Testis (tissue), 2 donors: ENCODE measurements around the gene BUD31.

Experiments
- POLR2A ChIP-seq: fragments of 450-650 bp; IDR thresholded peaks from one replicate; pipeline ENCODE4 v1.6.1; 2017; ENCODE audit warnings: antibody characterized with exemption, mild to moderate bottlenecking, moderate library complexity
- TF ChIP-seq, protein P1 (sequence below), 3 experiments: fragments of 450-650 bp in 2 of 3; fragments of 200-600 bp in 1 of 3; sonication (generic) in 1 of 3; IDR thresholded peaks; one replicate each; pipeline ENCODE4 v1.5.1; 2016 to 2019; ENCODE audit warnings: antibody characterized with exemption in 3 of 3, mild to moderate bottlenecking in 2 of 3, moderate library complexity in 1 of 3

DNA sequence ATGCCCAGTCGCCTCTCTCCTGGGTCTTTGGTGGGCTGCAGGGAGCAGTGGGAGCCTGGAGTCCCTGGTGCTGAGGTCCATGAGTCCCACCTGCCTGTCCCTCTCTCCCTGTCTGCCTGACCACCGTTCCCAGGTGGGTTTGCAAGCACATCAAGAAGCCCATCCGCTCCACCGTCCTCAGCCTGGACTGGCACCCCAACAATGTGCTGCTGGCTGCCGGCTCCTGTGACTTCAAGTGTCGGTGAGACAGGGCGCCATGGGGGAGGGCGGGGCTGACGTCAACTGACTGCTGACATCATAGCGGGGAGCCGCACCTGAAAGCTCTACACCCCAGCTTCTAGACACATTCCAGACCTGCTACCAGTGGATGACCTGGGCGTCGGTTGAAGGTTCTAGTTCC lies 19.0 kb upstream of the BUD31 start:
- no peak for TF ChIP-seq POLR2A
- TF ChIP-seq, protein P1, sequence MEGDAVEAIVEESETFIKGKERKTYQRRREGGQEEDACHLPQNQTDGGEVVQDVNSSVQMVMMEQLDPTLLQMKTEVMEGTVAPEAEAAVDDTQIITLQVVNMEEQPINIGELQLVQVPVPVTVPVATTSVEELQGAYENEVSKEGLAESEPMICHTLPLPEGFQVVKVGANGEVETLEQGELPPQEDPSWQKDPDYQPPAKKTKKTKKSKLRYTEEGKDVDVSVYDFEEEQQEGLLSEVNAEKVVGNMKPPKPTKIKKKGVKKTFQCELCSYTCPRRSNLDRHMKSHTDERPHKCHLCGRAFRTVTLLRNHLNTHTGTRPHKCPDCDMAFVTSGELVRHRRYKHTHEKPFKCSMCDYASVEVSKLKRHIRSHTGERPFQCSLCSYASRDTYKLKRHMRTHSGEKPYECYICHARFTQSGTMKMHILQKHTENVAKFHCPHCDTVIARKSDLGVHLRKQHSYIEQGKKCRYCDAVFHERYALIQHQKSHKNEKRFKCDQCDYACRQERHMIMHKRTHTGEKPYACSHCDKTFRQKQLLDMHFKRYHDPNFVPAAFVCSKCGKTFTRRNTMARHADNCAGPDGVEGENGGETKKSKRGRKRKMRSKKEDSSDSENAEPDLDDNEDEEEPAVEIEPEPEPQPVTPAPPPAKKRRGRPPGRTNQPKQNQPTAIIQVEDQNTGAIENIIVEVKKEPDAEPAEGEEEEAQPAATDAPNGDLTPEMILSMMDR (IDR thresholded peaks at IDR 0.05): no peak
